HS-27A (cell line): Measurements from ENCODE around the gene KRT71.

Experiments used
- DNase-seq: peaks from one replicate; pipeline ENCODE4 v3.0.0-alpha.2; 2012; ENCODE audit warnings: low read depth, missing footprints

Gene KRT71

GRCh38 chr12:52575256-52575655, 22.3 kb upstream of the KRT71 start:
- no peak for DNase-seq

GRCh38 chr12:52573743-52574142, 20.8 kb upstream of the KRT71 start, which contains the start of gene KRT74:
TSS of gene KRT74 (minus strand) at chr12:52573843. CDS start at chr12:52573777, 66 bp downstream.
- no peak for DNase-seq

GRCh38 chr12:52573306-52573705, 20.4 kb upstream of the KRT71 start:
- DNase-seq: no peak

- DNase-seq: no peak
These were observed 17.6 kb upstream of the KRT71 start for GRCh38 chr12:52570511-52570910.

GRCh38 chr12:52568111-52568510, 15.2 kb upstream of the KRT71 start:
- no peak for DNase-seq

- DNase-seq: no peak
These were observed 13.9 kb upstream of the KRT71 start for GRCh38 chr12:52566847-52567291.

GRCh38 chr12:52564582-52564981, 11.6 kb upstream of the KRT71 start:
- DNase-seq: no peak

GRCh38 chr12:52561880-52562449, 9.0 kb upstream of the KRT71 start:
- no peak for DNase-seq

GRCh38 chr12:52559979-52560378, 7.0 kb upstream of the KRT71 start:
- no peak for DNase-seq

GRCh38 chr12:52558781-52559445, 6.0 kb upstream of the KRT71 start:
- no peak for DNase-seq

- no peak for DNase-seq
These were observed 4.5 kb upstream of the KRT71 start for GRCh38 chr12:52557476-52557875.

GRCh38 chr12:52555577-52555976, 2.6 kb upstream of the KRT71 start:
- DNase-seq: no peak

GRCh38 chr12:52552055-52552454, 890 bp downstream of the KRT71 start:
- DNase-seq: no peak

GRCh38 chr12:52551216-52551865, 1.6 kb downstream of the KRT71 start:
- no peak for DNase-seq

- no peak for DNase-seq
These were observed 6.8 kb downstream of the KRT71 start for GRCh38 chr12:52546126-52546525.

GRCh38 chr12:52543985-52544883, 8.7 kb downstream of the KRT71 start:
- DNase-seq: no peak

- DNase-seq: no peak
These were observed 10.1 kb downstream of the KRT71 start for GRCh38 chr12:52542785-52543318.

GRCh38 chr12:52542157-52542556, 10.8 kb downstream of the KRT71 start:
- DNase-seq: no peak

- no peak for DNase-seq
These were observed 11.2 kb downstream of the KRT71 start for GRCh38 chr12:52541709-52542108.

- no peak for DNase-seq
These were observed 12.4 kb downstream of the KRT71 start for GRCh38 chr12:52540531-52540930.

- no peak for DNase-seq
These were observed 13.1 kb downstream of the KRT71 start for GRCh38 chr12:52539821-52540173.
